HEK293 (cell line): Measurements from ENCODE around the gene DOCK9.

Experiments used
- FEZF1 ChIP-seq: fragments of 450-650 bp; formaldehyde crosslinking; IDR thresholded peaks from 2 replicates; pipeline ENCODE4 v1.5.1; 2016; ENCODE audit warnings: missing biosample characterization, missing genetic modification characterization
- REPIN1 ChIP-seq: fragments of 450-650 bp; formaldehyde crosslinking; IDR thresholded peaks from 2 replicates; pipeline ENCODE4 v1.5.1; 2017; ENCODE audit warnings: missing biosample characterization, missing genetic modification characterization, low read depth
- ZFP3 ChIP-seq: fragments of 450-650 bp; formaldehyde crosslinking; IDR thresholded peaks from 2 replicates; pipeline ENCODE4 v1.5.1; 2016; ENCODE audit warnings: low read depth, missing biosample characterization, missing genetic modification characterization
- ZSCAN4 ChIP-seq: fragments of 450-650 bp; formaldehyde crosslinking; IDR thresholded peaks from 2 replicates; pipeline ENCODE4 v1.5.1; 2017; ENCODE audit warnings: missing biosample characterization, missing genetic modification characterization
- TF ChIP-seq, protein P1 (sequence below): fragments of 450-650 bp; formaldehyde crosslinking; IDR thresholded peaks from 2 replicates; pipeline ENCODE4 v1.5.1; 2016; ENCODE audit warnings: missing biosample characterization, missing genetic modification characterization

GRCh38 chr13:99014522-99014921, 36.7 kb upstream of the DOCK9 start:
- TF ChIP-seq FEZF1 = no peak
- TF ChIP-seq, protein P1, sequence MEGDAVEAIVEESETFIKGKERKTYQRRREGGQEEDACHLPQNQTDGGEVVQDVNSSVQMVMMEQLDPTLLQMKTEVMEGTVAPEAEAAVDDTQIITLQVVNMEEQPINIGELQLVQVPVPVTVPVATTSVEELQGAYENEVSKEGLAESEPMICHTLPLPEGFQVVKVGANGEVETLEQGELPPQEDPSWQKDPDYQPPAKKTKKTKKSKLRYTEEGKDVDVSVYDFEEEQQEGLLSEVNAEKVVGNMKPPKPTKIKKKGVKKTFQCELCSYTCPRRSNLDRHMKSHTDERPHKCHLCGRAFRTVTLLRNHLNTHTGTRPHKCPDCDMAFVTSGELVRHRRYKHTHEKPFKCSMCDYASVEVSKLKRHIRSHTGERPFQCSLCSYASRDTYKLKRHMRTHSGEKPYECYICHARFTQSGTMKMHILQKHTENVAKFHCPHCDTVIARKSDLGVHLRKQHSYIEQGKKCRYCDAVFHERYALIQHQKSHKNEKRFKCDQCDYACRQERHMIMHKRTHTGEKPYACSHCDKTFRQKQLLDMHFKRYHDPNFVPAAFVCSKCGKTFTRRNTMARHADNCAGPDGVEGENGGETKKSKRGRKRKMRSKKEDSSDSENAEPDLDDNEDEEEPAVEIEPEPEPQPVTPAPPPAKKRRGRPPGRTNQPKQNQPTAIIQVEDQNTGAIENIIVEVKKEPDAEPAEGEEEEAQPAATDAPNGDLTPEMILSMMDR (tag by site-specific recombination) = no peak
- TF ChIP-seq REPIN1 (tag by site-specific recombination) = no peak
- no peak for TF ChIP-seq ZFP3 (tag by site-specific recombination)
- TF ChIP-seq ZSCAN4 (tag by site-specific recombination) = no peak
